ENCODE measurements around the gene BTK. TPM values are rescaled to one million over a fixed set of nuclear protein-coding genes. Genes with fewer than 3 reads are reported as not detected.

The BTK gene
- polyA plus RNA-seq (ENCODE audit: insufficient read length) = 1.6 TPM

DNA sequence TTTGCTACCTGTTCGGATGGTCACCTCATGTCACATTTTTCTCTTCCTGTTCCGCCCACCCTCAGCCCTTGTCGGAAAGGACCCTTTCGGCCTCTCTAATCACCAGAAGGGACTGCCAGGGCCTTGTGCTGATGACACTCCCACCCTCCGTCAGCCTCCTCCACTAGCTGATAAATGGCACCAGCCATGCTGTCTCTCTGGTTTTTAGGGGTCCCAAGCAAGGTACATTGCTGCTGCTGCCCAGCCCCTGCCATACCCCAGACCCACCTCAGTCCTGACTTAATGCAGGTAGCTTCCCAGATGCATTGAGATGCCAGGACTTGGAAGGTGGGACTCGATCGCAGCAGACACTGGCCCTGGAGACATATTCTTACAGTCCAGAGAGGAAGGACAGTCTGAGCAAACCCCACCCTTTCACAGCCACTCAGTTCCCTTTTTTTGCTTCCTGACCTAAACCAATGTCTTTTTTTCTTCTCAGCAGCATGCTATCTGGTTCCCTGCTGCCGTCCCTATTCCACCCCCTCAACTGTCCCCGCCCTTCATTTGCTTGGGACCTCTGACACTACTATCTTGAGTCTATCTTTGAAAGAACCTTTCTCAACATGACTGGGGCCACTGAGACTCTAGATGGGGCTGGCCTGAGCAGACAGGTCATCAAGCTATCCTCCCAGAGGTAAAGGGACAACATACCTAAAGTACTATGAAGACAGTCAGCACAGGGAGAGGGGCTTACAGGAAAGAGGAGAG lies at the start of gene BTK:
Gene BTK, minus strand, starts transcription at position 397 of the 747 bp plus-strand sequence. CDS start 10,907 bp downstream, outside the sequence.
- no peak for DNase-seq (ENCODE audit: low read depth)

DNA sequence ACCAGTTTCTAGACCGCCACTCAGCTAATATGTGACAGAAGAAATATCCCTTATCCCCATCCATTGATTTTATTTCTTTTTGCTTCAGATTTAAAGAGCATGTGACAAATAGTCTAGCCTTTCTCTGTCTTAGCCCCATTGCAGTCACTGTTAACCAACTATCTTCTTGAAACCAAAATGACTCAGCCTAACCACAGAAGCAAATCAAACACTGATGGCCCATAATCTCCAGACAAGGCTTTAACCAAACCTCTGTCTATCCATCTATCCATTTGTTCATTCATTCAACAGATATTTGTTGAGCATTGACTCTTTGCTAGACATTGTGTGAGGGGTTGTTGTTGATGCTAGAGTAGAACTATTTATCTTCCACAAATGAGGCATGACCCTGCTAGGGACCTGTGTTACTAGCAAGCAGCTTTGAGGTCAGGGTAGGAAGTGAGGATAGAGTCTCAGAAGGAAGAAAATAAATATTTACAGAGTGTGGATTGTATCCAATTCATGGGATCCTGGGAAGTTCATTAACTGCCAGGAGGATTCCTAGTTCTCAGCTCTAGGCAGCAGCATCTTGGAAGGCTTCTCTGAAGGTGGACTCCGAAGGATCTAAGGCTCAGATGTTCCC lies 44.6 kb upstream of the BTK start:
- DNase-seq (ENCODE audit: low read depth) = no peak

DNA sequence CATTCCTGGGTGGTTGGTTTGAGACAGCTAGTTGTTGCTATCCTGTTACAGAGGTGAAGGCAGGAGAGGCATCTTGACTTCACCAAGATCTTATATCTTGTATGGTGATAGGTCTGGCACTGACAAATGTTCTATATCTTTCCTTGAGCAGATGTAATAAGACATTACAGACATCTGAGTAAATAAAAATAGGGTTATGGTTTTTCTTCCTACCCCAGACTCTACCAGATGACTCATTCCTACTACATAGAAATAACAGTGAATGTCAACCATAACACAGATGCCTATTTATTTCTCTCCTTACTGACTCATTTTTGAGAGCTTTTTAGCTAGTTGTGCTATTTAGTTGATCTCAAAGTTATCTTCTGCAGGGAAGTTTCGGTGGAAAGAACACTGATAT lies 43.9 kb upstream of the BTK start:
- DNase-seq (ENCODE audit: low read depth) = no peak

DNA sequence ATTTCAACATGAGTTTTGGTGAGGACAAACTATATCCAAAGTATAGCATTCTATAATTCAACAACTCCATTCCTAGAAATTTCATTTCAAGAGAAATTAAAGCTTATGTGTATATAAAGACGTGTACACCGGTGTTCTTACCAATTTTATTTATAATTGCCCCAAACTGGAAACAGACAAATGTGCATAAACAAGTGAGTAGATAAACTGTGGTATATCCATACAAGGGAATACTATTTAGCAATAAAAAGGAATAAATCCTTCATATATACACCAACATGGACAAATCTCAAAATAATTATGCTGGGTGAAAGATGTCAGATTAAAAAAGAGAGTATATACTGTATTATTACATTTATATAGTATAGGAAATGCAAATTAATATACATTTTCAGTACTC lies 42.0 kb upstream of the BTK start:
- DNase-seq (ENCODE audit: low read depth) = no peak

DNA sequence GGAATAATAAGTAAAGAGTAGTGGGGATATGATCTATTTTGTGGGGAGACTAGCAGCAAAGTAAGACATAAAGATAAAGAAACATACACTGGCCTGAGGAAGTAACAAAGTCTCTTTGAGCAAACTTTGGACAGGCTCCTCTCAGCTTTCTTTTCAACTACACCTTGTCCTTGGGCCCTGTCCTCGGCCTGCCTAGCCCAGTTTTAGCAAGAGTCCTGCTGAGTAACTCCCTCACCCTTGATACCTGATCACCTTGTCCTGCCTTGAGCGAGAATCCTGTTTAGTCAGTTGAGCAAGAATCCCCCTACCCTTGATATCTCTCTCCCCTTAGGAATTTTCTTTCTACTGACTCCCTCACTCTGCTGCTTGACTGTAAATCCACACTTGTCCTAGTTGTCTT lies 33.5 kb upstream of the BTK start:
- DNase-seq (ENCODE audit: low read depth) = no peak

DNA sequence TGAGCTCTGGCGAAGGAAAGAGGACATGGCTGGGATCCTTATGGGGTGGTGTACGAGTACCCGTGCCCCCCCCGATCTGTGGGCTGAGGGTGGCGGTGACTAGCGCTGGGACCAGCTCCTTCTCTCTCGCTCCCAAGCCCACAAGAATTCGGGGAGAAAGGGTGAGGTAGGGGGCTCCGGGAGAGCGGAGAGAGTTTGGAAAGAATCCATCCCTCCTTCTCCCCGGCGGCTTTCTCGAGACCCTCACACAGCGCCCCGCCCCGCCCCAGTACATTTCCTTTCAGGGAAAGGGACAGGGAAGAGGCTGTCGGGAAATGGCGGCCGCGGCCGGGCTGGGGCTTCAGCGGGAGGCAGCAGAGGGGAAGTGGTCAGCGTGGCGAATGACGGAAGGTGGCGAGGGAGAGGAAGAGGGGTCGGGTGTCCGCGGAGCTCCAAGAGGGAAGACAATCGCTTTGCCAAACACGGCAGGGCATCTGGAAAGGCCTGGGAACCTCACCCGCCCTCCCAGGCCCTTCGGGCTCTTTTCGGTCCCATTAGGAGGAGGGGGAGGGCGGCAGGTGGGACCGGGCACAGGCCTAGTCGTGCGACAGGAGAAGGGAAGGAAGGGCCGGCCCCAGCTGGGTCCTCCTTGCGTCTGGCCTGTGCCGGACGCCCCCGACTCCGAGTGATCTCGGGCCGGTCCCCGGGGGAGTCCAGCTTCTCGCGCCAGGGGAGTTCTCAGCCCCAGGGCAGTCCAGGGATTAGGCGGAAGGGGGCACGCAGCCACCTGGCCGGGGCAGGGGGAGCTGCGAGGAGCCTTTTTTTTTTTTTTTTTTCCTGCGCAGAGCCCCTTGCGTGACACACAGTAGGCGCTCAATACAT lies 32.2 kb upstream of the BTK start:
- DNase-seq (ENCODE audit: low read depth) = no peak

DNA sequence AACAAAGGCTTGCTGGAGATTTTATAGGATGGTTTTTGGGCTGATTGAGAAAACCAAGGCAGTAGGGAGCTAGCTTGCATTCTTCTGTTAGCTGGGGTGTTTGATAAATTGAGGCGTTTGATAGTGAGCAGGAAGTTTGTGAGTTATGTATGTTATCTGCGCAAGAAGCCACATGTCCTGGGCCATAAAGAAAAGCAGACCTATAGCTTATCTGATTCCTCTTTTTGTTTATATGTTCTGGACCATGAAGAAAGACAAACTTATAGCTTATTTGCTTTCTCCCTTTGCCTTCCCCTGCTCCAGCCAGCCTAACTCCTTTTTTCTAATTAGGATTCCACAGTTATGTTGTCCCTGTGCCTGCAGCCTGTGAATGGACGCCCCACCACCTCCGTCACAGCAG lies 31.2 kb upstream of the BTK start:
- DNase-seq (ENCODE audit: low read depth) = no peak

DNA sequence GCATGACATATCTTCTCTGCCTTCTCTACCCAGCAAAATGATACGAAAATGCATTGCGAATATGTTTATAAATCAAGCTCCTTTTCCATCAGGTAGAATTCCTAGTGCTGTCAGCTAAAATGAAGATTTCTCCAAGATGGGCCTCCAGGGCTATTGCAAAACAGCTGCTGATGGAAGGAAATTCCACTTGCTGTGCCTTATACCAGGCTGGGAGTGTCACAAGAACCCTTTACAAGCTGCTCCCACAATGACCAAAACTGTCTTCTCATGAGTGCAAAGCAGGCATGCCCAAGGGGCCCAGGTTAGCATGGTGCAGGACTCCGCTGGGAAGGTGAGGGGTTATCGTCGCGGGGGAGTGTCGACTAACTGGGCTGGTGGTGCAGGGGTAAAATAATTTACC lies 30.7 kb upstream of the BTK start:
- DNase-seq (ENCODE audit: low read depth) = no peak

DNA sequence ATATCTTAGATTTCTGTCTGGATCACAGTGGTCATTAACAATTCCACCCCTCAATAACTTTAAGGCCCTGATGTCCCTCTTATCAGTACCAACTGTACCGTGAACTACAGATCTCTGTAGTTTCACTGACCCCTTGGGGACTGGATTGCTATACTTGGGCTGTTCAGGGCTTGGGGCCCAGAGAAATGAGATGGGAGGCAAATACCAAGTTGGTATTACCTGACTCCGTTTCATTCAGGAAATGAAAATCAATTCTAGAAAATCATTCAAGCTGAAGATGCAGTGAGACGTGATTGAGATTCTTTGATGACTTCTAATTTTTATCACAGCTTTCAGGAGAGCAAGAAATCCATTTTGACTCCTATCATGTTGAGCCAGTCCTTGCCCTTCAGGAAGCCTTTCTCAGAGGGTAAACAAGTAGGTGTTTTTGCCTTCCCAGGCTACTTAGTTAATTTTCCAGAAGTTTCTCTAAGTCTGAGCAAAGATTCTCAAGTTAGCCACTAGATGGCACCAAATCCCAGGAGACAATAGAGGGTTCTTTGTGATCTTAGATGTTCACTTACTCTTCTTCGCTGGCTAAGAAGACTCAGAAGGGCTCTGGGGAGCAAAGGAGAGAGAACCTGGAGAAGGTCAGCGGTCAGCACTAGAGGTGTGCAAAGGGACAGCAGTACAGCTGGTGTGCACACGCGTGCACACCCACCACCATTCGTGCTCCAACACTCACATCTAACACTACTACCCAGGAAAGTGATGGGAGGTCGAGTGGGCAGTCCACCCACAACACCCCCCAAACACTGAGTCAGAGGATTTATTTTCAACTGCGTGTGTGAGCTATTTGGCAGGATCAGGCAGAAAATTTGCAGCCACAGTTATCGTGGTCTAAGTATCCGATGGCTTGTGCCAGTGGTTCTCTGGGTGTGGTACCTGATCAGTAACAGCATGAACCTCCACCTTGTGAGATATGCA lies 29.5 kb upstream of the BTK start:
- peak; percentile 60 for DNase-seq (ENCODE audit: low read depth)

DNA sequence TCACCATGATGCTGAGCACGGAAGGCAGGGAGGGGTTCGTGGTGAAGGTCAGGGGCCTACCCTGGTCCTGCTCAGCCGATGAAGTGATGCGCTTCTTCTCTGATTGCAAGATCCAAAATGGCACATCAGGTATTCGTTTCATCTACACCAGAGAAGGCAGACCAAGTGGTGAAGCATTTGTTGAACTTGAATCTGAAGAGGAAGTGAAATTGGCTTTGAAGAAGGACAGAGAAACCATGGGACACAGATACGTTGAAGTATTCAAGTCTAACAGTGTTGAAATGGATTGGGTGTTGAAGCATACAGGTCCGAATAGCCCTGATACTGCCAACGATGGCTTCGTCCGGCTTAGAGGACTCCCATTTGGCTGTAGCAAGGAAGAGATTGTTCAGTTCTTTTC lies 26.0 kb upstream of the BTK start:
- no peak for DNase-seq (ENCODE audit: low read depth)

DNA sequence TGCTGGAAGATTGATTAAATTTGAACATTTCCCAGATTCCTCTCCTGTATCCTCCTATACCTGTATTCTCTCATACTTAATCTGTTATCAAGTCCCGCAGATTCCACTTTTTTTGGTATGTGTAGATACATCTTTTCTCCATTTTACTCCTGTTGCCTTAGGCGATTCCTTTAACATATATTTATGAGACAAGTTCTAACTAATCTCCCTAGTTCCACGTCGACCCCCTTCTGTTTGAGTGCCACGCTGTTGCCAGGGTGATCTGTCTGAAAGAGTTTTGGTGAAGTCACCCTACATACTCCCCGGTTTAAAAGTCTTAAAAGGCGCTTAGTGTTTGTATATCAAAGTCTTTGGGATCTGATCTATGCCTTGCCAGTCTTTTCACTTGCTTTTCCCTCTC lies 24.5 kb upstream of the BTK start:
- DNase-seq (ENCODE audit: low read depth) = no peak

DNA sequence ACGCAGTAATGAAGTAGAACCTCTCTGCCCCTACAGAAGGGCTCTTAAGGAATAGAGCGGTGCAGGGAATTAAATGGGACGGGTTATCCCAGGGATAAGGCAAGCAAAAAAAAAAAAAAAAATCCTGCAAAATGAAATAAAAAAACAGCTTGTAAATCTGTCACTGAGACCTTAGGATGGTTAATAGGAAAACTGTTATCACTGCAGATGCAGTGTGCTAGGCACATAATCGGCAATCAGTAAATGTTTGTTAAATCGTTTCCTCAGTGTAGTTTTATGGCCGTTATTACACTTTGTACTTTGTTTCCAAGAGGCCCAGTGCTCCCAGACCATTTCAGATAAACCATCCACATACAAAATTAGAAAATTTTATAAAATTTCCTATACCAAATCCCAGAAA lies 23.1 kb upstream of the BTK start:
- DNase-seq (ENCODE audit: low read depth) = no peak

DNA sequence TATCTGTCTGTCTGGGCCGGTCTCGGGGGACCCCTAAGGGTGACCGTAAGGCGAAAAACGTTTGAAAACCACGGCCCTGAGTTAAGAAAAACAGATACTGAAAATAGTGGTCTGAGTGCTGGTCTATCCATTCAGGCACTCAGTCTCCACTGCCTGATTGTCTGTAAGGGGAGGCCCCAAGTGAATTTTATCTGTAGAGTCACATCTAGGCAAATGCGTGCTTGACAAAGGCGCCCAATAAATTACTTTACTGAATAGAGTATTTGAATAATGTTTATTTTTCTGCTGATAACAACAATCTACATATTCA lies 22.5 kb upstream of the BTK start:
- no peak for DNase-seq (ENCODE audit: low read depth)

DNA sequence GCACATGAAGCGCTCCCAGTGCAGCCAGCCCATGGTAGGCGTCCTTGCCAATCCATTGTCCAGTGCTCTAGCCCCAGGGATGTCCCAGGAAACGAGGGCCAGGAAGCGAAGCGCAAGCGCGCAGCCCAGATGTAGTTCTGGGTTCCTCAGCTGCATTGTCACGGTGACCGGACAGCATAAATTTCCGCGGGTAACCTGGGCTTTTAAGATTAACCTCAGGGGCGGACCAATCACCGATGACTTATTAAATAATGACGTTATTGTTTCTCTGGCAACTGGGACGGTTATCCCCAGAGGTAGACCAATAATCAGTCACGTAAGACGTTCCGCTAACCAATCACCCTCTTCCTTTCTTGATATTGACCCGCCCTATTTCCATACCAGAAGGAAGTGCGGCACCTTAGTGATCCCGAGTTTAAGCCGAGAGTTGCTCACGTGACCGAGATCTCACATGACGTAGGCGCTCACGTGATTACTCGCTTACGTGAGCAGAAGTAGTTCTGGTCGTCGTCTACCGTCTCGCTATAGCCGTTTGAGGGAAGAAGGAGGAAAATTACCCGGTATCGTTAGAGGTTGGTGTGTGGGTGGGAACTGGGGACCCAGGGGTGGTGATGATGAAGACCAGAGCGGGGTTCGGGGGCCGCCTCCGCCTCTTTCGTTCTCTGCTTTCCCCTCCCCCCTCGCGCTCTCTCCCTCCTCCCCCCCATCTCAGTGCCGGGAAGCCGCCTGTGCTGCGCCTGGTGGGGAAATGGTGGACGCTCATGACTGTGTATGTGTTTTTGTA lies 21.9 kb upstream of the BTK start, which contains the start of the genes GLA and HNRNPH2:
Gene GLA, minus strand, starts transcription at position 178 of the 784 bp plus-strand sequence. Its CDS starts 22 bp downstream, at position 156.
Gene HNRNPH2, plus strand, starts transcription at position 475 of the 784 bp plus-strand sequence. CDS start 3,767 bp downstream, outside the sequence.
- peak; percentile 96 for DNase-seq (ENCODE audit: low read depth)

DNA sequence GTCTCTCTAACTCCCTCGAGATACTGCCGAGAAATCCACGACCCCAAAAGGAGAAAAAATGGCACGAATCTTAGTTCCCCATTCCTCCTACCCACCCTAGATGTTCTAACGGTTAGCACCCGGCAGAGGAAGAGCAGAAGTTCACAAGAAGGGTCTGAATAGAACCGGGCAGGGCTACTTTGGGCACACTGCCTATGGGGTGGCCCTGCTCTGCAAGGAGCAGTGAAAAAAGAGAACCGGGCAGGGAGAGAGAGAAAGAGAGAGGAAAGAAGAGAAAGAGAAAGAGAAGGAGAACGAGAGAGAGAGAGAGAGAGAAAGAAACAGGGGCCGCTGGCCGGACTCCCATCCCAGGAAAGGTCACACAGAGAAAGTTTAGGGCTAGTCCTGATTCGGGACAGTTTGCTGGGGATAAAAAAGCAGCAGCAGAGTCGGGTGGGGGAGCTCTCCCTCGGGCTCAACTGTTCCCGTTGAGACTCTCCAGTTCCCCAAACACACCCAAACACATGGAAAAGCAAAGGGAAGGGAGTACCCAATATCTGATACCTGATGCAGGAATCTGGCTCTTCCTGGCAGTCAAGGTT lies 21.3 kb upstream of the BTK start:
- no peak for DNase-seq (ENCODE audit: low read depth)

DNA sequence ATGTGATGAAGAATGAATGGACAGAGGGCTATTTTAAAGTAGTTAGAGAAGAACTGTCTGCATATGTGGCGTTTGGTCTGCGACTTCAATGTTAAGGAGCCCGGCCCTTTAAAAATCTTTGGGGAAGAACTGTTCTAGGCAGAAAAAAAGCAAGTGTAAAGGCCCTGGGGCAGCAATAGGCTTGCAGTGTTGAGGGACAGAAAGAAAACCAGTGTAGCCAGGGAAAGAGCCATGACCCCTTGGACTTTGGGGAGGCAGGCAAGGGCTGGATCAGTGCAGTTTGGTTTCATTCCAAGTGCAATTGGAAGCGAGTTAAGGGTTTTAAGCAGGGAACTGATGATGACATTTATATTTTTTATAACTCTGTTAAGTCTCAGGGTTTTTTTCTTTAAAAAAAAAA lies 13.8 kb upstream of the BTK start:
- no peak for DNase-seq (ENCODE audit: low read depth)

DNA sequence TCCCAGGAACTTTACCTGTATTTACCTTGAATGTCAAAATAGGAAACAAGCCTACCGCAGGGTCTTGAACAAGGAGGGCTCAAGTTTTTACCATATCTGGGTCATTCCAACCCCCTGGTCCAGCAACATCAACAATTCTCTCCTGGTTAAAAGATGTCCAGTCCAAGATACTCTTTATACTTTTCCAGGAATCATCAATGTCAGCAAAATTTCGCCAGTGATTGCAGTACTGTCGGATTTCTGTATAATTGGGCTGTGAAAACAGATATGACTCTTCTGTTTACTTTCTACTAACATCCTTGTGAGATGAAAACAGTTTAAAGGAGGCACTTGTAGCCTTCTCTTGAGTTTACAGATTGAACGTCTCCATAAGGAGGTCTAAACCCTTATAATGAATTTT lies 12.7 kb upstream of the BTK start:
- no peak for DNase-seq (ENCODE audit: low read depth)

DNA sequence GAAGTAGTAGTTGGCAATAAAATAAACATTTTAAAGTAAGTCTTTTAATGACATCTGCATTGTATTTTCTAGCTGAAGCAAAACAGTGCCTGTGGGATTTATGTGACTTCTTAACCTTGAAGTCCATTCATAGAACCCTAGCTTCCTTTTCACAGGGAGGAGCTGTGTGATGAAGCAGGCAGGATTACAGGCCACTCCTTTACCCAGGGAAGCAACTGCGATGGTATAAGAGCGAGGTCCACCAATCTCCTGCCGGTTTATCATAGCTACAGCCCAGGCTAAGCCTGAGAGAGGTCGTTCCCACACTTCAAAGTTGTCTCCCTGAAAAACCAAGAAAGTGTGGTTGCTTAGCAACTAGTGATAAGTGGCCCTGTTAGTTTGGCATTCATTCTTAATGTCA lies 11.8 kb upstream of the BTK start:
- no peak for DNase-seq (ENCODE audit: low read depth)

DNA sequence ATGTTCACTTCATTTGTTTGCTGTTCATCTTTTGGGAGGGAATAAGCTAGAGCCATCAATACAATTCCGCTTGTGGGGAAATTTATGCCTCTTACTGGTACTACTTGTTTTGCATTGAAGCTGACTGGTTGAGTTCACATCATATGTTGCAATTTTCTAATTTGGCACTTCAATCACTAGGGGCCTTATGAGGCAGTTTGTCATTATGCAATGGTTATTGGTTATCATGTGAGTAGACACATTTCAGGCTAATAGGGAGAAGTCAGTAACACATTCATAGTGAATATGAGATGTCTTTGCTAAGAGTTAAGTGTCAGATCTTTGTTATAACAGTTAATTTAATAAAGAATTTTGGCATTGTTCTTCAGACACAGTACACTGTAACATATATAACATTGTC lies 9.8 kb upstream of the BTK start:
- DNase-seq (ENCODE audit: low read depth) = no peak

DNA sequence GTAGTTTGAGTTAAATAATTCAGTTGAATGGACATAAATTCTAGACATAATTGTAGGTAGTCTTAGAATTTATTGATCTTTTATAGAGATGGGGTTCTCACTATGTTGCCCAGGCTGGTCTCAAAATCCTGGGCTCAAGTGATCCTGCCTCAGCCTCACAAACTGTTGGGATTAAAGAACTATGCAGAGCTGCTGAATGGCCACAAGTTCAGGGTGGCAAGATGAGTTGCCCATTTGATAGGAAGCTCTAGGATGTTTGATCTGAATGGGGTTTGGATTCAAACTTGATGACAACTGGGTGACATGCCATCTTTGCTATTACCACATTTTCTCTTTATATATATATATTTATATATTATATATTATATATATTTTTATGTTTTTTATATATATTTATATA lies 8.4 kb upstream of the BTK start:
- DNase-seq (ENCODE audit: low read depth) = no peak

Data from forelimb muscle (tissue), 1 donor.